ENCODE results near the gene VPS29.

DNA sequence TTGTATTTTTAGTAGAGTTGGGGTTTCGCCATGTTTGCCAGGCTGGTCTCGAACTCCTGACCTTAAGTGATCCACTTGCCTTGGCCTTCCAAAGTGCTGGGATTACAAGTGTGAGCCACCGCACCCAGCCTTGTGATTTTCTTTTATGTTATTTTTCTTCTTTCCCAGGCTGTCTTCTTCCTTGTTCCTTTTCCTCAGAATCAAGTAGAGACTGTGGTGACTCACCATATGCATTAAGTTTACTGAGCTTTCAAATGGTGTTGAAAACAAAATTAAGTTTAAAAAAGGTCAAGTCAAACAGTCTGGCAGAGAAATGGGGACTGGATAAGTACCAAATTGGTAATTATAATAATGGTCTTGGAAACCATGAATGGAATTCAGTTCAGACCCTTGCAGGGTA, 57.5 kb downstream of the VPS29 start:
- no peak for TF ChIP-seq POLR2A (IDR thresholded peaks at IDR 0.05)
- TF ChIP-seq, protein P1, sequence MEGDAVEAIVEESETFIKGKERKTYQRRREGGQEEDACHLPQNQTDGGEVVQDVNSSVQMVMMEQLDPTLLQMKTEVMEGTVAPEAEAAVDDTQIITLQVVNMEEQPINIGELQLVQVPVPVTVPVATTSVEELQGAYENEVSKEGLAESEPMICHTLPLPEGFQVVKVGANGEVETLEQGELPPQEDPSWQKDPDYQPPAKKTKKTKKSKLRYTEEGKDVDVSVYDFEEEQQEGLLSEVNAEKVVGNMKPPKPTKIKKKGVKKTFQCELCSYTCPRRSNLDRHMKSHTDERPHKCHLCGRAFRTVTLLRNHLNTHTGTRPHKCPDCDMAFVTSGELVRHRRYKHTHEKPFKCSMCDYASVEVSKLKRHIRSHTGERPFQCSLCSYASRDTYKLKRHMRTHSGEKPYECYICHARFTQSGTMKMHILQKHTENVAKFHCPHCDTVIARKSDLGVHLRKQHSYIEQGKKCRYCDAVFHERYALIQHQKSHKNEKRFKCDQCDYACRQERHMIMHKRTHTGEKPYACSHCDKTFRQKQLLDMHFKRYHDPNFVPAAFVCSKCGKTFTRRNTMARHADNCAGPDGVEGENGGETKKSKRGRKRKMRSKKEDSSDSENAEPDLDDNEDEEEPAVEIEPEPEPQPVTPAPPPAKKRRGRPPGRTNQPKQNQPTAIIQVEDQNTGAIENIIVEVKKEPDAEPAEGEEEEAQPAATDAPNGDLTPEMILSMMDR (IDR thresholded peaks at IDR 0.05): no peak

Data from uterus (tissue), 2 donors.